HG03354 (cell line): ENCODE measurements around the gene RGS6.
A peak's percentile ranks its signal among the peaks of the same experiment; 100 is the strongest.

Experiments used
- ATAC-seq: cut with Tn5 transposase; IDR thresholded peaks from one replicate; pipeline ENCODE4 v1.9.1; 2021; ENCODE audit warnings: mild to moderate bottlenecking; ENCODE audit not compliant: unreplicated experiment, poor library complexity, severe bottlenecking

RGS6 gene

GRCh38 chr14:72510566-72510965 lies 578.3 kb downstream of the RGS6 start:
- no peak for ATAC-seq

- ATAC-seq = no peak
These were observed 580.1 kb downstream of the RGS6 start for GRCh38 chr14:72512281-72512680.

GRCh38 chr14:72512925-72513324 lies 580.7 kb downstream of the RGS6 start:
- ATAC-seq = no peak

GRCh38 chr14:72513346-72513745 lies 581.1 kb downstream of the RGS6 start:
- no peak for ATAC-seq

- no peak for ATAC-seq
These were observed 581.9 kb downstream of the RGS6 start for GRCh38 chr14:72513965-72514659.

GRCh38 chr14:72514660-72515025 lies 582.4 kb downstream of the RGS6 start:
- ATAC-seq = no peak

GRCh38 chr14:72515779-72516770 lies 583.8 kb downstream of the RGS6 start:
- no peak for ATAC-seq

GRCh38 chr14:72516936-72517700 lies 584.9 kb downstream of the RGS6 start:
- ATAC-seq = no peak

GRCh38 chr14:72517736-72518135 lies 585.5 kb downstream of the RGS6 start:
- ATAC-seq = no peak

GRCh38 chr14:72518809-72519377 lies 586.7 kb downstream of the RGS6 start:
- ATAC-seq = peak; percentile 75

GRCh38 chr14:72519543-72519942 lies 587.3 kb downstream of the RGS6 start:
- peak; percentile 23 for ATAC-seq

- no peak for ATAC-seq
These were observed 588.8 kb downstream of the RGS6 start for GRCh38 chr14:72521045-72521444.

GRCh38 chr14:72521968-72522741 lies 589.9 kb downstream of the RGS6 start:
- no peak for ATAC-seq

- no peak for ATAC-seq
These were observed 590.6 kb downstream of the RGS6 start for GRCh38 chr14:72522847-72523246.

GRCh38 chr14:72523424-72524294 lies 591.4 kb downstream of the RGS6 start:
- ATAC-seq = no peak

GRCh38 chr14:72524295-72524629 lies 592.0 kb downstream of the RGS6 start:
- ATAC-seq = no peak

GRCh38 chr14:72525087-72525915 lies 593.1 kb downstream of the RGS6 start:
- ATAC-seq = no peak

- ATAC-seq = no peak
These were observed 595.4 kb downstream of the RGS6 start for GRCh38 chr14:72527591-72527990.
